HCT116 (cell line): ENCODE results near the gene SPPL2B. TPM values are rescaled to one million over a fixed set of nuclear protein-coding genes. Genes with fewer than 3 reads are reported as not detected.

Source experiments
- ATAC-seq: fragments of 200-7000 bp; cut with Tn5 transposase; 2 replicates; pipeline ENCODE4 v1.9.1; 2020; ENCODE audit warnings: mild to moderate bottlenecking, moderate library complexity
- BruUV-seq: library from RNA; stranded (reverse); fragments of 400-500 nt; replicated peaks from 2 replicates; lab custom pipeline; 2021; lab: Mats Ljungman, UMichigan
- CTCF ChIA-PET: fragments of 300-600 bp; sonication (Branson Sonifier 250); formaldehyde crosslinking; loops from one replicate; lab custom pipeline; 2021; ENCODE audit warnings: antibody characterized with exemption; lab: Charles Lee
- POLR2A ChIA-PET: fragments of 300-600, 350-600 bp; sonication (Branson Sonifier 250); formaldehyde crosslinking; loops from one replicate; lab custom pipeline; 2021; ENCODE audit warnings: antibody characterized with exemption; lab: Charles Lee
- RAD21 ChIA-PET, 2 experiments: fragments of 300-600 bp; sonication (Branson Sonifier 250); formaldehyde crosslinking; loops; one replicate each; lab custom pipeline; 2023; ENCODE audit warnings: low total read pairs in 2 of 2; ENCODE audit not compliant: uncharacterized antibody in 2 of 2, unreplicated experiment in 2 of 2, low non-redundant PET in 1 of 2; lab: Charles Lee
- DNase-seq: peaks from one replicate; pipeline ENCODE4 v3.0.0-alpha.2; 2010; ENCODE audit warnings: low read depth, low spot score
- H2AFZ ChIP-seq: fragments of 200-600 bp; shearing (Covaris generic), sonication (generic); 2 replicates; pipeline ENCODE4 v1.6.1; 2017; ENCODE audit warnings: low read depth, mixed run types, mixed read lengths, antibody characterized with exemption, low read length; ENCODE audit not compliant: poor library complexity, severe bottlenecking
- H3K27ac ChIP-seq: 2 replicates; pipeline ENCODE4 v1.5.1; 2012; ENCODE audit warnings: low read depth, low read length
- H3K27me3 ChIP-seq: fragments of 200-600 bp; sonication (generic); 2 replicates; pipeline ENCODE4 v1.6.1; 2016; ENCODE audit warnings: mixed run types, low read length, mixed read lengths; ENCODE audit not compliant: insufficient read depth
- H3K36me3 ChIP-seq, 2 experiments: fragments of 200-500 bp in 1 of 2; fragments of 200-600 bp in 1 of 2; sonication (Bioruptor generic) in 1 of 2; sonication (generic) in 1 of 2; 2 replicates each; pipeline versions ENCODE4 v1.5.1 to v1.6.1; 2014 to 2016; ENCODE audit warnings: low read length in 2 of 2, inconsistent platforms in 1 of 2, mixed read lengths in 1 of 2, mixed run types in 1 of 2; ENCODE audit not compliant: insufficient read depth in 2 of 2, control insufficient read depth in 1 of 2
- H3K4me1 ChIP-seq, 2 experiments: fragments of 200-600 bp in 1 of 2; sonication (generic) in 1 of 2; 2 replicates each; pipeline versions ENCODE4 v1.5.1 to v1.6.1; 2012 to 2017; ENCODE audit warnings: low read length in 2 of 2, inconsistent platforms in 1 of 2, mild to moderate bottlenecking in 1 of 2, mixed read lengths in 1 of 2, mixed run types in 1 of 2, moderate library complexity in 1 of 2; ENCODE audit not compliant: insufficient read depth in 2 of 2, control insufficient read depth in 1 of 2
- H3K4me2 ChIP-seq: fragments of 200-600 bp; sonication (generic); 2 replicates; pipeline ENCODE4 v1.6.1; 2017; ENCODE audit warnings: mixed run types, low read length, mixed read lengths
- H3K4me3 ChIP-seq, 2 experiments: fragments of 200-600 bp in 1 of 2; sonication (generic) in 1 of 2; replicated peaks in 1 of 2; 2 replicates each; pipeline ENCODE4 v1.5.1; 2011 to 2016; ENCODE audit warnings: low read length in 2 of 2, control low read depth in 1 of 2, low read depth in 1 of 2, mild to moderate bottlenecking in 1 of 2, mixed read lengths in 1 of 2, mixed run types in 1 of 2
- H3K79me2 ChIP-seq: fragments of 200-600 bp; sonication (generic); 2 replicates; pipeline ENCODE4 v1.6.1; 2017; ENCODE audit warnings: mild to moderate bottlenecking, mixed run types, low read length, moderate library complexity, mixed read lengths; ENCODE audit not compliant: insufficient read depth
- H3K9ac ChIP-seq: fragments of 200-600 bp; sonication (generic); 2 replicates; pipeline ENCODE4 v1.6.1; 2016; ENCODE audit warnings: low read length, mixed read lengths
- H3K9me2 ChIP-seq: fragments of 200-600 bp; sonication (generic), shearing (Covaris generic); 2 replicates; pipeline ENCODE4 v1.6.1; 2017; ENCODE audit warnings: mixed run types, mild to moderate bottlenecking, moderate library complexity; ENCODE audit not compliant: insufficient read depth
- H3K9me3 ChIP-seq, 2 experiments: fragments of 200-500 bp in 1 of 2; fragments of 200-600 bp in 1 of 2; sonication (Bioruptor generic) in 1 of 2; sonication (generic) in 1 of 2; 2 replicates each; pipeline ENCODE4 v1.6.1; 2014 to 2017; ENCODE audit warnings: low read length in 2 of 2, mixed read lengths in 2 of 2, inconsistent platforms in 1 of 2, low read depth in 1 of 2, mild to moderate bottlenecking in 1 of 2, mixed run types in 1 of 2, moderate library complexity in 1 of 2; ENCODE audit not compliant: control insufficient read depth in 1 of 2, insufficient read depth in 1 of 2
- H4K20me1 ChIP-seq: fragments of 200-600 bp; sonication (generic), shearing (Covaris generic); 2 replicates; pipeline ENCODE4 v1.6.1; 2017; ENCODE audit warnings: mixed run types, mild to moderate bottlenecking, moderate library complexity; ENCODE audit not compliant: insufficient read depth
- CEBPB ChIP-seq: IDR thresholded peaks from 2 replicates; pipeline ENCODE4 v1.6.1; 2012; ENCODE audit warnings: low read depth
- ELF1 ChIP-seq: IDR thresholded peaks from 2 replicates; pipeline ENCODE4 v1.6.1; 2012; ENCODE audit warnings: low read depth, borderline replicate concordance
- EZH2 ChIP-seq: fragments of 200-600 bp; sonication (generic); IDR thresholded peaks from 2 replicates; pipeline ENCODE4 v1.6.1; 2017; ENCODE audit warnings: antibody characterized with exemption, mixed run types
- FOSL1 ChIP-seq: IDR thresholded peaks from 2 replicates; pipeline ENCODE4 v1.6.1; 2012; ENCODE audit warnings: low read depth
- POLR2A ChIP-seq: IDR thresholded peaks from 2 replicates; pipeline ENCODE4 v1.7.0; 2011; ENCODE audit warnings: borderline replicate concordance; ENCODE audit not compliant: insufficient read depth, insufficient read length; ENCODE audit errors: extremely low read depth
- RAD21 ChIP-seq: IDR thresholded peaks from 2 replicates; pipeline ENCODE4 v1.6.1; 2012; ENCODE audit warnings: low read depth, mild to moderate bottlenecking
- SIN3A ChIP-seq: IDR thresholded peaks from 2 replicates; pipeline ENCODE4 v1.6.1; 2012; ENCODE audit warnings: low read depth
- SP1 ChIP-seq: IDR thresholded peaks from 2 replicates; pipeline ENCODE4 v1.6.1; 2012; ENCODE audit warnings: low read depth
- SRF ChIP-seq: IDR thresholded peaks from 2 replicates; pipeline ENCODE4 v1.6.1; 2012; ENCODE audit warnings: low read depth
- YY1 ChIP-seq: IDR thresholded peaks from 2 replicates; pipeline ENCODE4 v1.6.1; 2011; ENCODE audit warnings: low read length, low read depth, moderate library complexity, mild to moderate bottlenecking; ENCODE audit not compliant: insufficient replicate concordance; ENCODE audit errors: extremely low read depth
- ZFX ChIP-seq: fragments of 450-650 bp; IDR thresholded peaks from 2 replicates; pipeline ENCODE4 v1.6.1; 2017
- ZNF274 ChIP-seq: fragments of 200-500 bp; sonication (Bioruptor generic); IDR thresholded peaks from 2 replicates; pipeline ENCODE4 v1.6.1; 2014; ENCODE audit warnings: mild to moderate bottlenecking, low read depth, low read length, inconsistent platforms
- intact Hi-C: fragments of 100-400 bp; cut with micrococcal nuclease; formaldehyde crosslinking; loops from 2 replicates; pipeline ENCODE4 v1.10.0; 2022
- total RNA-seq: library from RNA; stranded (reverse); gene quantifications from one replicate; pipeline ENCODE4 v1.2.1, GENCODE V29; 2021; ENCODE audit not compliant: unreplicated experiment
- TF ChIP-seq, protein P1 (sequence below): IDR thresholded peaks from 2 replicates; pipeline ENCODE4 v1.6.1; 2012
- TF ChIP-seq, protein P2 (sequence below): IDR thresholded peaks from 2 replicates; pipeline ENCODE4 v1.6.1; 2012
- TF ChIP-seq, protein P3 (sequence below): IDR thresholded peaks from 2 replicates; pipeline ENCODE4 v1.6.1; 2011; ENCODE audit warnings: mild to moderate bottlenecking, low read length, moderate library complexity; ENCODE audit not compliant: insufficient replicate concordance; ENCODE audit errors: extremely low read depth

Gene SPPL2B
- total RNA-seq, 1 experiment from 2014 or later: 83.1 TPM

DNA sequence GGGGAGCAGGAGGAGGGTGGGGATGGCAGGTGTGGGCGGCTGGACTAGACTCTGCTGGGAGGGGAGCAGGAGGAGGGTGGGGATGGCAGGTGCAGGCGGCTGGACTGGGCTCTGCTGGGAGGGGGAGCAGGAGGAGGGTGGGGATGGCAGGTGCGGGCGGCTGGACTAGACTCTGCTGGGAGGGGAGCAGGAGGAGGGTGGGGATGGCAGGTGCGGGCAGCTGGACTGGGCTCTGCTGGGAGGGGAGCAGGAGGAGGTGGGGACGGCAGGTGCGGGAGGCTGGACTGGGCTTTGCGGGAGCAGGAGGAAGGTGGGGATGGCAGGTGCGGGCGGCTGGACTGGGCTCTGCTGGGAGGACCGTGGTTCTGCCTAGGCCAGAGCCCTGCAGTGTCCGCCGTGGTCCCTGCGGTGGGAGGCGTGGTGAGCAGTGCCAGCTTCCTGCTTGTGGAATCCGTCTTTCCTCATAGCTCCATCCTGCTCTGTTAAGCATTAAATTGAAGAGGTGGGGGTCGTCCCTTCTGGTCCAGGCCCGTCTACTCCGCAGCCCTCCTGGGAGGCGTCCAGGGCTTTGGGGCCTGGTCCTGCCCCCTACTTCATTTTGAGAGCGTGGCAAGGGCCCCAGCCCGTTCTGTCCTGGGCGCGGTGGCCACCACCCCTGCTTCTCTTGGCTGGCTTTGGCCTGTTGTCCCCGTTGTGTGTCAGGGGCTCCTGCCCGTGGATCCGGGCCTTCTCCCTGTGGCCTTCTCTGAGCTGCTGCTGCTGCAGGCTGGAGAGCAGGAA is 4.7 kb downstream of the SPPL2B start:
- Histone ChIP-seq H4K20me1 (no peaks in the 10 kb centered on the region; the same call in 1 of the 2 replicates), H3K27ac (peak overlapping the region; percentile 22; the same call in 1 of the 2 replicates), H3K79me2 (peaks cover 79% of the 10 kb centered on the region), H3K4me2 (no peak overlapping the region), H3K4me3 (no peak overlapping the region), H3K36me3 (no peaks in the 10 kb centered on the region), H3K4me1 (peaks cover 10 to 19% of the 10 kb centered on the region in 2 experiments), H2AFZ (no peak overlapping the region), H3K27me3 (no peaks in the 10 kb centered on the region), H3K9me3 (peaks cover 0 to 11% of the 10 kb centered on the region in 2 experiments; a peak in 1 of 4 replicates), H3K9me2 (no peaks in the 10 kb centered on the region), H3K9ac (no peak overlapping the region)
- BruUV-seq: no TSS peak
- TF ChIP-seq, protein P1, sequence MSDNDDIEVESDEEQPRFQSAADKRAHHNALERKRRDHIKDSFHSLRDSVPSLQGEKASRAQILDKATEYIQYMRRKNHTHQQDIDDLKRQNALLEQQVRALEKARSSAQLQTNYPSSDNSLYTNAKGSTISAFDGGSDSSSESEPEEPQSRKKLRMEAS: no peak
- TF ChIP-seq YY1 (no peak), SRF (no peak), ZNF274 (no peak), SP1 (no peak), FOSL1 (no peak), CEBPB (no peak), EZH2 (no peak), POLR2A (no peak), ELF1 (no peak), SIN3A (no peak), ZFX (no peak), RAD21 (no peak)
- TF ChIP-seq, protein P2, sequence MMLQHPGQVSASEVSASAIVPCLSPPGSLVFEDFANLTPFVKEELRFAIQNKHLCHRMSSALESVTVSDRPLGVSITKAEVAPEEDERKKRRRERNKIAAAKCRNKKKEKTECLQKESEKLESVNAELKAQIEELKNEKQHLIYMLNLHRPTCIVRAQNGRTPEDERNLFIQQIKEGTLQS: no peak
- TF ChIP-seq, protein P3, sequence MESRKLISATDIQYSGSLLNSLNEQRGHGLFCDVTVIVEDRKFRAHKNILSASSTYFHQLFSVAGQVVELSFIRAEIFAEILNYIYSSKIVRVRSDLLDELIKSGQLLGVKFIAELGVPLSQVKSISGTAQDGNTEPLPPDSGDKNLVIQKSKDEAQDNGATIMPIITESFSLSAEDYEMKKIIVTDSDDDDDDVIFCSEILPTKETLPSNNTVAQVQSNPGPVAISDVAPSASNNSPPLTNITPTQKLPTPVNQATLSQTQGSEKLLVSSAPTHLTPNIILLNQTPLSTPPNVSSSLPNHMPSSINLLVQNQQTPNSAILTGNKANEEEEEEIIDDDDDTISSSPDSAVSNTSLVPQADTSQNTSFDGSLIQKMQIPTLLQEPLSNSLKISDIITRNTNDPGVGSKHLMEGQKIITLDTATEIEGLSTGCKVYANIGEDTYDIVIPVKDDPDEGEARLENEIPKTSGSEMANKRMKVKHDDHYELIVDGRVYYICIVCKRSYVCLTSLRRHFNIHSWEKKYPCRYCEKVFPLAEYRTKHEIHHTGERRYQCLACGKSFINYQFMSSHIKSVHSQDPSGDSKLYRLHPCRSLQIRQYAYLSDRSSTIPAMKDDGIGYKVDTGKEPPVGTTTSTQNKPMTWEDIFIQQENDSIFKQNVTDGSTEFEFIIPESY: no peak
- POLR2A ChIA-PET: no interaction called here
- ATAC-seq (no peak), DNase-seq (no peak)
- intact Hi-C loops: no loop called here
- RAD21 ChIA-PET: no interaction called here
- CTCF ChIA-PET: no interaction called here
